Heart left ventricle (tissue), 13 donors: Measurements from ENCODE around the gene IL19.

ENCODE experiments used
- POLR2A ChIP-seq, 2 donors: fragments of 450-650 bp; IDR thresholded peaks; one replicate each; pipeline ENCODE4 v1.6.1; 2017; ENCODE audit warnings: antibody characterized with exemption in 2 of 2, mild to moderate bottlenecking in 2 of 2, moderate library complexity in 2 of 2
- TF ChIP-seq, protein P1 (sequence below), 12 donors: fragments of 200-600 bp; sonication (generic) in 4 of 12; IDR thresholded peaks; one replicate each; pipeline versions ENCODE4 v1.5.0 to v1.8.0; 2018 to 2022; ENCODE audit warnings: antibody characterized with exemption in 12 of 12, mild to moderate bottlenecking in 5 of 12
- donor health status: ischemic (EF 13 %, LVEDD 7.1; RV severe dilation, severe dysfunction).
- donor health status: DM: no; HTN: yes; CAD: no.
- donor health status: DM: no; HTN: no; CAD: no.
- donor health status: ischemic (EF 25% LVEDD 6.9; RV normal size, moderate dysfunction).
- donor health status: ischemic (EF 25% LVEDD 5.7; RV mildly dilated, moderate dysfunction).
- donor health status: ischemic (EF 35%, LVEDD 5.7; RV mildly dilated, moderate dysfunction).
- donor health status: nonischemic (EF 11% LVEDD 7.7; RV severe dilation, severe dysfunction).
- donor health status: DM: yes; HTN: yes; CAD: no.
- donor health status: PGD.
- donor health status: ischemic (EF 29% LVEDD 5.4; RV normal size, mild dysfunction).
- donor health status: nonischemic (EF 23%, LVEDD 6.1; RV moderate dilation, normal function).

DNA sequence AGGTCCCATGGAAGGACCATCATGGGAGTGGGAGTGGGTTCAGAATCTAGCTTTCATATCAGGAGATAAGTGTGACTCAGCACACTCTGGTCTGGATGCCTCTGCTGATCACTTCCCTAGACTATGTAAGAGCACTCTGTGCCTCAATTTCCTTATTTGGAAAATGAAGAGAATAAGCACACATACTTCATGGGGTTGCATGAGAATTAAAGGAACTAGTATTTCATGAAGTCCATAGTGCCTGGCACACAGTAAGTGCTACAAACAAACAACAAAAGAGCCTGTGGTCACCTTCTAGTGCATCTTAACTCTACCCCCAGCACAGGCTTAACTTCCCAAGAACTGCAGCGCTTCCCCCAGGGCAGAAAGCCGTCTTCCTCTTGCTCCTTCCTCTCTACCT is 85.3 kb downstream of the IL19 start:
- TF ChIP-seq, protein P1, sequence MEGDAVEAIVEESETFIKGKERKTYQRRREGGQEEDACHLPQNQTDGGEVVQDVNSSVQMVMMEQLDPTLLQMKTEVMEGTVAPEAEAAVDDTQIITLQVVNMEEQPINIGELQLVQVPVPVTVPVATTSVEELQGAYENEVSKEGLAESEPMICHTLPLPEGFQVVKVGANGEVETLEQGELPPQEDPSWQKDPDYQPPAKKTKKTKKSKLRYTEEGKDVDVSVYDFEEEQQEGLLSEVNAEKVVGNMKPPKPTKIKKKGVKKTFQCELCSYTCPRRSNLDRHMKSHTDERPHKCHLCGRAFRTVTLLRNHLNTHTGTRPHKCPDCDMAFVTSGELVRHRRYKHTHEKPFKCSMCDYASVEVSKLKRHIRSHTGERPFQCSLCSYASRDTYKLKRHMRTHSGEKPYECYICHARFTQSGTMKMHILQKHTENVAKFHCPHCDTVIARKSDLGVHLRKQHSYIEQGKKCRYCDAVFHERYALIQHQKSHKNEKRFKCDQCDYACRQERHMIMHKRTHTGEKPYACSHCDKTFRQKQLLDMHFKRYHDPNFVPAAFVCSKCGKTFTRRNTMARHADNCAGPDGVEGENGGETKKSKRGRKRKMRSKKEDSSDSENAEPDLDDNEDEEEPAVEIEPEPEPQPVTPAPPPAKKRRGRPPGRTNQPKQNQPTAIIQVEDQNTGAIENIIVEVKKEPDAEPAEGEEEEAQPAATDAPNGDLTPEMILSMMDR (IDR thresholded peaks at IDR 0.05) = no peak
- no peak for TF ChIP-seq POLR2A (IDR thresholded peaks at IDR 0.05)
